Measurements from ENCODE around the gene GPC5. TPM values are rescaled to one million over a fixed set of nuclear protein-coding genes. Genes with fewer than 3 reads are reported as not detected.

GPC5 gene
- total and polyA plus RNA-seq, 2 of the 13 experiments (the other 11 are each of a cell fraction or from before 2014, with no cell fraction given) = 0.02 to 0.07 TPM

DNA sequence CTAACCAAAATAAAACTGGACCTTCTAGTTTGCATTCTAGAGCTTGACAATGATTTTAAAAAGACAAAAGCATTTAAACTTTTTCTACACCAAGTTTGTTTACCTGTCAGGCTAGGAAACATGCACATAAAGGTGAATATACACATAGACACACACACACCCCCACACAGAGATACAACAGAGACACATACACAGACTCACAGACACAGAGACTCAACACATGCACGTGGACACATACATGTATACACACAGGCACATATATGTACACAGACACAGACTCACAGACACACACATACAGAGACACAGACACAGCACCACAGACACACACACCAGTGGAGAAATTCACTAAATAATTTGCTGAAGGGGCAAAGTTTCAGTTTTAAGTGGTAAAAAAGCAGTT lies 155.7 kb downstream of the GPC5 start:
- Histone ChIP-seq H4K20me1 (ENCODE audit: insufficient read depth, low read length) (no peaks in the 10 kb centered on the region), H2AFZ (ENCODE audit: low read length) (no peak overlapping the region), H3K9ac (ENCODE audit: insufficient read depth, low read depth, low read length) (no peak overlapping the region), H3K4me1 (ENCODE audit: insufficient read depth, low read length) (no peaks in the 10 kb centered on the region), H3K27me3 (ENCODE audit: control insufficient read depth in 1 of 2, insufficient read depth in 2 of 2, low read length in 2 of 2) (no peaks in the 10 kb centered on the region), H3K9me3 (ENCODE audit: low read length) (peaks cover 24% of the 10 kb centered on the region), H3K4me3 (replicated peaks in 1 of 3; ENCODE audit: insufficient read depth in 1 of 3, low read depth in 2 of 3, low read length in 3 of 3) (no peak overlapping the region), H3K4me2 (ENCODE audit: low read depth, low read length) (no peak overlapping the region), H3K36me3 (replicated peaks in 1 of 2; ENCODE audit: control insufficient read depth in 1 of 2, insufficient read depth in 2 of 2, low read length in 2 of 2) (no peaks in the 10 kb centered on the region), H3K79me2 (ENCODE audit: insufficient read depth, low read length) (no peaks in the 10 kb centered on the region), H3K27ac (ENCODE audit: extremely low read length, insufficient read depth, low read length) (no peak overlapping the region)
- DNase-seq (ENCODE audit: low spot score) (no peak), FAIRE-seq (no peak), ATAC-seq (no peak)
- no TSS peak for BruUV-seq (replicated peaks)
- ChIA-PET POLR2A (no interaction called here), CTCF (ENCODE audit: low intra/inter-chr PET ratio, low total read pairs) (no interaction called here)
- TF ChIP-seq, protein P1, sequence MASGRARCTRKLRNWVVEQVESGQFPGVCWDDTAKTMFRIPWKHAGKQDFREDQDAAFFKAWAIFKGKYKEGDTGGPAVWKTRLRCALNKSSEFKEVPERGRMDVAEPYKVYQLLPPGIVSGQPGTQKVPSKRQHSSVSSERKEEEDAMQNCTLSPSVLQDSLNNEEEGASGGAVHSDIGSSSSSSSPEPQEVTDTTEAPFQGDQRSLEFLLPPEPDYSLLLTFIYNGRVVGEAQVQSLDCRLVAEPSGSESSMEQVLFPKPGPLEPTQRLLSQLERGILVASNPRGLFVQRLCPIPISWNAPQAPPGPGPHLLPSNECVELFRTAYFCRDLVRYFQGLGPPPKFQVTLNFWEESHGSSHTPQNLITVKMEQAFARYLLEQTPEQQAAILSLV (CRISPR knock-in tag; IDR thresholded peaks at IDR 0.05; ENCODE audit: borderline replicate concordance) = no peak
- TF ChIP-seq HMG20A (CRISPR knock-in tag; IDR thresholded peaks at IDR 0.05; ENCODE audit: borderline replicate concordance) (no peak), ZNF709 (CRISPR knock-in tag; IDR thresholded peaks at IDR 0.05) (no peak), NFIC (IDR thresholded peaks at IDR 0.05; ENCODE audit: low read length) (no peak), KLF15 (CRISPR knock-in tag; IDR thresholded peaks at IDR 0.05; ENCODE audit: borderline replicate concordance) (no peak), ZNF18 (CRISPR knock-in tag; IDR thresholded peaks at IDR 0.05; ENCODE audit: insufficient replicate concordance) (no peak)
- in situ Hi-C loops (cut with HindIII; ENCODE audit: extremely low pct_ligation_motif_present, low pct_unique_long_range_greater_than_20kb) (no loop called here), intact Hi-C loops (cut with micrococcal nuclease; ENCODE audit: unreplicated experiment) (loop anchor here (10.0 kb wide), 1 partner anchor 1931 kb away; no protein-coding TSS in a partner anchor)
- 0% methylated on average over 1 of the region's 1 CpG for WGBS (ENCODE audit: low lambda C conversion rate)

Measured in HepG2 (cell line).